DND-41 (cell line): ENCODE measurements around the gene AHSP.

Experiments used
- ATAC-seq: fragments of 200-7000 bp; cut with Tn5 transposase; 3 replicates; pipeline ENCODE4 v1.9.1; 2021; ENCODE audit warnings: low read depth; ENCODE audit not compliant: insufficient read depth
- DNase-seq: peaks from one replicate; pipeline ENCODE4 v3.0.0-alpha.2; 2020
- H2AFZ ChIP-seq: 2 replicates; pipeline ENCODE4 v1.6.0; 2012; ENCODE audit warnings: low read depth, low read length
- H3K27ac ChIP-seq: 2 replicates; pipeline ENCODE4 v1.5.1; 2012; ENCODE audit warnings: low read length, inconsistent platforms
- H3K27me3 ChIP-seq: fragments of 200-600 bp; sonication (generic); 2 replicates; pipeline ENCODE4 v1.6.0; 2012; ENCODE audit warnings: low read length, mild to moderate bottlenecking, inconsistent platforms; ENCODE audit not compliant: insufficient read depth, poor library complexity
- H3K36me3 ChIP-seq: 2 replicates; pipeline ENCODE4 v1.5.1; 2012; ENCODE audit warnings: low read length, inconsistent platforms; ENCODE audit not compliant: insufficient read depth
- H3K4me1 ChIP-seq: 2 replicates; pipeline ENCODE4 v1.5.1; 2012; ENCODE audit warnings: mild to moderate bottlenecking, low read length; ENCODE audit not compliant: insufficient read depth
- H3K4me2 ChIP-seq: 2 replicates; pipeline ENCODE4 v1.6.0; 2012; ENCODE audit warnings: mild to moderate bottlenecking, moderate library complexity, low read length, inconsistent platforms; ENCODE audit not compliant: insufficient read depth
- H3K4me3 ChIP-seq, 2 experiments: fragments of 200-600 bp in 1 of 2; shearing (Covaris generic) in 1 of 2; 2 replicates each; pipeline ENCODE4 v1.5.1; 2012 to 2016; ENCODE audit warnings: inconsistent platforms in 2 of 2, low read length in 2 of 2, mild to moderate bottlenecking in 2 of 2, low read depth in 1 of 2, moderate library complexity in 1 of 2
- H3K79me2 ChIP-seq: 2 replicates; pipeline ENCODE4 v1.6.0; 2012; ENCODE audit warnings: low read length, inconsistent platforms; ENCODE audit not compliant: insufficient read depth
- H3K9ac ChIP-seq: 2 replicates; pipeline ENCODE4 v1.6.0; 2012; ENCODE audit warnings: low read depth, mild to moderate bottlenecking, inconsistent platforms, low read length, moderate library complexity
- H3K9me3 ChIP-seq: 2 replicates; pipeline ENCODE4 v1.5.1; 2012; ENCODE audit warnings: low read length, moderate library complexity, mild to moderate bottlenecking, inconsistent platforms; ENCODE audit not compliant: insufficient read depth, severe bottlenecking
- H4K20me1 ChIP-seq: 2 replicates; pipeline ENCODE4 v1.6.0; 2012; ENCODE audit warnings: low read length; ENCODE audit not compliant: insufficient read depth
- EZH2 ChIP-seq: IDR thresholded peaks from 3 replicates; pipeline ENCODE4 v1.6.1; 2012; ENCODE audit warnings: borderline replicate concordance, low read depth, mild to moderate bottlenecking, moderate library complexity, low read length, inconsistent platforms; ENCODE audit not compliant: severe bottlenecking
- TF ChIP-seq, protein P1 (sequence below): IDR thresholded peaks from 2 replicates; pipeline ENCODE4 v1.5.1; 2012; ENCODE audit warnings: borderline replicate concordance, low read length, moderate library complexity, mild to moderate bottlenecking; ENCODE audit not compliant: poor library complexity, severe bottlenecking; ENCODE audit errors: extremely low read depth

Gene AHSP

DNA sequence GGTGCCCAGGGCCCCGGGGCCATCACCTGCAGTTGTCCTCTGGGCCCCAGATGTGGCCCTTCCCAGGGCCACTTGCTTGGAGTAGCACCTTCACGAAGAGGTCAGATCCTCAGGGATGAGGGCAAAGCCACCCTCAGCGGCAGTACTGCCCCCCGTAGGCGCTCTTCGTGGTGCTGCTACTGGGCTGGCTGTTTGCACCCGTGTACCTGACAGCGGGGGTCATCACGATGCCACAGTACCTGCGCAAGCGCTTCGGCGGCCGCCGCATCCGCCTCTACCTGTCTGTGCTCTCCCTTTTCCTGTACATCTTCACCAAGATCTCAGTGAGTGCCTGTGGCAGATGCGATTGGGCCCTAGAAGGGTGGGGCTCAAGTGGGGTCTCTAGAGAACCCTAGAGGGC is 42.1 kb upstream of the AHSP start:
- H3K4me2 ChIP-seq: no peak overlapping the region
- no peak for TF ChIP-seq EZH2
- TF ChIP-seq, protein P1, sequence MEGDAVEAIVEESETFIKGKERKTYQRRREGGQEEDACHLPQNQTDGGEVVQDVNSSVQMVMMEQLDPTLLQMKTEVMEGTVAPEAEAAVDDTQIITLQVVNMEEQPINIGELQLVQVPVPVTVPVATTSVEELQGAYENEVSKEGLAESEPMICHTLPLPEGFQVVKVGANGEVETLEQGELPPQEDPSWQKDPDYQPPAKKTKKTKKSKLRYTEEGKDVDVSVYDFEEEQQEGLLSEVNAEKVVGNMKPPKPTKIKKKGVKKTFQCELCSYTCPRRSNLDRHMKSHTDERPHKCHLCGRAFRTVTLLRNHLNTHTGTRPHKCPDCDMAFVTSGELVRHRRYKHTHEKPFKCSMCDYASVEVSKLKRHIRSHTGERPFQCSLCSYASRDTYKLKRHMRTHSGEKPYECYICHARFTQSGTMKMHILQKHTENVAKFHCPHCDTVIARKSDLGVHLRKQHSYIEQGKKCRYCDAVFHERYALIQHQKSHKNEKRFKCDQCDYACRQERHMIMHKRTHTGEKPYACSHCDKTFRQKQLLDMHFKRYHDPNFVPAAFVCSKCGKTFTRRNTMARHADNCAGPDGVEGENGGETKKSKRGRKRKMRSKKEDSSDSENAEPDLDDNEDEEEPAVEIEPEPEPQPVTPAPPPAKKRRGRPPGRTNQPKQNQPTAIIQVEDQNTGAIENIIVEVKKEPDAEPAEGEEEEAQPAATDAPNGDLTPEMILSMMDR: no peak
- DNase-seq: no peak

GRCh38 chr16:31486045-31486444 is 41.7 kb upstream of the AHSP start:
- Histone ChIP-seq H3K9ac (no peak overlapping the region), H3K27me3 (peaks cover 3% of the 10 kb centered on the region), H2AFZ (no peak overlapping the region), H3K9me3 (no peaks in the 10 kb centered on the region), H3K27ac (no peak overlapping the region), H4K20me1 (no peaks in the 10 kb centered on the region; the same call in 1 of the 2 replicates), H3K4me3 (no peak overlapping the region), H3K36me3 (peaks cover 15% of the 10 kb centered on the region), H3K79me2 (no peaks in the 10 kb centered on the region), H3K4me2 (no peak overlapping the region), H3K4me1 (no peaks in the 10 kb centered on the region)
- no peak for TF ChIP-seq EZH2
- TF ChIP-seq, protein P1: no peak
- DNase-seq (no peak), ATAC-seq (no peak)

More for the DNA sequence above, 42.1 kb upstream of the AHSP start:
- H3K9me3 ChIP-seq: no peaks in the 10 kb centered on the region
- H3K27me3 ChIP-seq: peaks cover 3% of the 10 kb centered on the region
- H3K4me1 ChIP-seq: no peaks in the 10 kb centered on the region
- no peaks in the 10 kb centered on the region for H3K79me2 ChIP-seq
- peaks cover 11% of the 10 kb centered on the region for H3K36me3 ChIP-seq
- no peak overlapping the region for H3K4me3 ChIP-seq
- H2AFZ ChIP-seq: no peak overlapping the region
- H4K20me1 ChIP-seq: no peaks in the 10 kb centered on the region; the same call in 1 of the 2 replicates
- no peak overlapping the region for H3K9ac ChIP-seq
- no peak overlapping the region for H3K27ac ChIP-seq
- no peak for ATAC-seq

DNA sequence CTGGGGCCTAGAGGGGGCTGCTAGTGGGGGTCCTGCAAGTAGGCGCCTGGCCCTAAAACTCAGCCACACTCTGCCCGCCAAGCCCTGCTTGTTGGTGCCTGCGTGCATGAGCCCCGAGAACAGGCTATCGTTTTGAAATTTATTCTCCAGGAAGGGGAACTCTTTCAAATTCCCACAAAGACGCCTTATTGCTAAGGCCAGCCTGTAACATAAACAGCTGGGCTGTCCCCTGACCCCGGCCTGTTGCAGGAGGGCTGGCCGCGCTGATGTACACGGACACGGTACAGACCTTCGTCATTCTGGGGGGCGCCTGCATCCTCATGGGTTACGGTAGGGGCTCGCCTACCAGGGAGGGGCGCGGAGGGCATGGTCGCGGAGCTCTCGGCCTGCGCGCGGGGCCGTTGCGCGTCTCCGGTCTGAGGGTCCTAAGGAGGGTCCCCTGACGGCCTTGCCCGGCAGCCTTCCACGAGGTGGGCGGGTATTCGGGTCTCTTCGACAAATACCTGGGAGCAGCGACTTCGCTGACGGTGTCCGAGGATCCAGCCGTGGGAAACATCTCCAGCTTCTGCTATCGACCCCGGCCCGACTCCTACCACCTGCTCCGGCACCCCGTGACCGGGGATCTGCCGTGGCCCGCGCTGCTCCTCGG is 40.5 kb upstream of the AHSP start:
- no peaks in the 10 kb centered on the region for H3K27me3 ChIP-seq
- no peaks in the 10 kb centered on the region for H3K4me1 ChIP-seq
- no peak for TF ChIP-seq EZH2
- TF ChIP-seq, protein P1: no peak
- no peaks in the 10 kb centered on the region for H3K79me2 ChIP-seq
- no peak overlapping the region for H2AFZ ChIP-seq
- peaks cover 25% of the 10 kb centered on the region for H3K36me3 ChIP-seq
- ATAC-seq (no peak), DNase-seq (no peak)
- H3K4me3 ChIP-seq: no peak overlapping the region
- no peak overlapping the region for H3K9ac ChIP-seq
- no peak overlapping the region for H3K27ac ChIP-seq
- H3K9me3 ChIP-seq: no peaks in the 10 kb centered on the region
- no peak overlapping the region for H3K4me2 ChIP-seq
- H4K20me1 ChIP-seq: no peaks in the 10 kb centered on the region; the same call in 1 of the 2 replicates
